OCI-LY1 (cell line): Measurements from ENCODE around the gene KRTAP1-1.

Experiments
- CTCF ChIP-seq: fragments of 200-600 bp; sonication (generic), shearing (Covaris generic); IDR thresholded peaks from 2 replicates; pipeline ENCODE4 v1.5.1; 2017; ENCODE audit warnings: mild to moderate bottlenecking, antibody characterized with exemption, low read length, moderate library complexity, mixed read lengths
- EZH2 ChIP-seq: fragments of 200-600 bp; sonication (generic), shearing (Covaris generic); IDR thresholded peaks from 2 replicates; pipeline ENCODE4 v1.8.0; 2017; ENCODE audit warnings: borderline replicate concordance, mixed run types, mild to moderate bottlenecking, antibody characterized with exemption, low read length, moderate library complexity, mixed read lengths

- TF ChIP-seq CTCF (no peak), EZH2 (no peak)
These were observed 1.7 kb upstream of the KRTAP1-1 start for GRCh38 chr17:41042953-41043352.
